RCC 7860 (cell line): ENCODE measurements around the gene OCLN.
"Not testable (repeated sequence)": the region's sequence is repeated elsewhere in the genome, so short reads cannot be mapped to it uniquely, and the experiment has no call there.

Experiments
- DNase-seq: peaks from one replicate; pipeline ENCODE4 v3.0.0-alpha.2; 2015; ENCODE audit warnings: low spot score
- FAIRE-seq: peaks from 2 replicates; lab custom pipeline; 2012; peaks lifted over from hg19 to GRCh38; lab: Jason Lieb, UNC

Gene OCLN

GRCh38 chr5:69492391-69492922 lies at the start of gene OCLN:
OCLN (plus strand) TSS chr5:69492790; CDS start chr5:69504245, 11,455 bp downstream.
- DNase-seq = no peak
- FAIRE-seq = no peak

- DNase-seq = no peak
- FAIRE-seq = no peak
Observed at GRCh38 chr5:69444127-69444754, 48.3 kb upstream of the OCLN start.

- no peak for DNase-seq
- FAIRE-seq = no peak
Observed at GRCh38 chr5:69449511-69449910, 43.1 kb upstream of the OCLN start.

DNA sequence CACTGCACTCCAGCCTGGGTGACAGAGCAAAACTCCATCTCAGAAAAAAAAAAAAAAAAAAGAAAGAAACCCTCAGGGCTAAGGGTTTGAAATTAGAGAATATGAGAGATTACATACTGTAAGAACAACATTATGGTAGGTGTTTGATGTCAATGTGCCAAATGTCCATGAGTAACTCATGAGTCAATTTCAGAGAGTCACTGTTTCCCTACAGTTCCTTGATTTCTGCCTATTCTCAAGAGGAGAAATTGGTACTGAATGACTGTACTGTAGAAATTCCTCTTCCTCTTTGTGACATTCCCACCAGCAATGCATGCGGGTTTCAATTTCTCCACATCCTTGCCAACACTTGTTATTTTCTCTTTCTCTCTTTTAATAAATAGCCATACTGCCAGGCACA lies 42.5 kb upstream of the OCLN start:
- FAIRE-seq = peak; percentile 62
- DNase-seq = peak; percentile 61

DNA sequence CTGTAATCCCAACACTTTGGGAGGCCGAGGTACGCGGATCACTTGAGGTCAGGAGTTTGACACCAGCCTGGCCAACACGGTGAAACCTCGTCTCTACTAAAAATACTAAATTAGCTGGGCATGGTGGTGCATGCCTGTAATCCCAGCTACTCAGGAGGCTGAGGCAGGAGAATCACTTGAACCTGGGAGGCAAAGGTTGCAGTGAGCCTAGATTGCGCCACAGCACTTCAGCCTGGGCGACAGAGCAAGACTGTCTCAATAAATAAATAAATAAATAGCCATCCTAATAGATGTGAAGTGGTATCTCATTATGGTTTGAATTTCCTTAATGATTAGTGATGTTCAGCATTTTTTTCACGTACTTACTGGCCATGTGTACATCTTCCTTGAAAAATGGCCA lies 42.1 kb upstream of the OCLN start:
- not testable (repeated sequence) for DNase-seq, FAIRE-seq

DNA sequence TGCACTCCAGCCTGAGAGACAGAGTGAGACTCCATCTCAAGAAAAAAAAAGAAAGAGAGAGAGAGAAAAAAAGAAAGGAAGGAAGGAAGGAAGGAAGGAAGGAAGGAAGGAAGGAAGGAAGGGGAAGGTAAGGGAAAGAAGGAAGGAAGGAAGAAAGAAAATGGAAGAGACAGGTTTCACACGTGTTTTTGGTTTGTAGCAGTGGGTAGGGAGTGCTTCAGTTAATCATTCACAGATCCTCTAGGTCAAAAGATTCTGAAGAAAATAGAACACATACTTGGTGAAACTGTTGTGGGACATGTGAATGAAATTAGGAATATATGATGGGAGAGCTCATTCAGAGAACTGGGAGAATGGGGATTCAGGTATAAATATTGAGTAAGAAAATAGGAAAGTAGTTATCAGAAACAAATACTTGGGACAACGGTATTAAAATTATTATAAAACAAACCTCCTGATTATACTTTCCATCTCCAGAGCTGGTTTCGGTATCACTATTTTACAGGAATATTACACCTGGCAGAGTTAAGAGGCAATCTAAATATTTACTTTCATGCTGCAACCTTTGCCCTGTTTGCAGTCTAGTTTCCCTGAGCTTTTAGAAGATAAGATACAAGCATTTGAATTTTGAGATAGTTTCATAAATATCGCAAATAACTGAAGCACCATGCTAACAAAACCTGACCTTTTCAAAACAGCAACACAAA lies 40.5 kb upstream of the OCLN start:
- FAIRE-seq (no peak), DNase-seq (no peak)

DNA sequence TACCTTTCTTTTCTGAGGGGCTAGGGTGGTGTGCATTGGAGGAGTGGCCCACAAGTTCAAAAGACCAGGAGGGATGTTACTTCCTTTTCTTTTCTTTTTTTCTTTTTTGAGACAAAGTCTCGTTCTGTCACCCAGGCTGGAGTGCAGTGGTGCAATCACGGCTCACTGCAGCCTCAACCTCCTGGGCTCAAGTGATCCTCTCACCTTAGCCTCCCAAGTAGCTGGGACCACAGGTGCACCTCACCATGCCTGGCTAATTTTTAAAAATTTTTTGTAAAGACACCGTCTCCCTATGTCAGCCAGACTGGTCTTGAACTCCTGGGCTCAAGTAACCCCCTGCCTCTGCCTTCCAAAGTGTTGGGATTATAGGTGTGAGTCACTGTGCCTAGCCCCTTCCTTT lies 39.1 kb upstream of the OCLN start:
- FAIRE-seq, DNase-seq: not testable (repeated sequence)

DNA sequence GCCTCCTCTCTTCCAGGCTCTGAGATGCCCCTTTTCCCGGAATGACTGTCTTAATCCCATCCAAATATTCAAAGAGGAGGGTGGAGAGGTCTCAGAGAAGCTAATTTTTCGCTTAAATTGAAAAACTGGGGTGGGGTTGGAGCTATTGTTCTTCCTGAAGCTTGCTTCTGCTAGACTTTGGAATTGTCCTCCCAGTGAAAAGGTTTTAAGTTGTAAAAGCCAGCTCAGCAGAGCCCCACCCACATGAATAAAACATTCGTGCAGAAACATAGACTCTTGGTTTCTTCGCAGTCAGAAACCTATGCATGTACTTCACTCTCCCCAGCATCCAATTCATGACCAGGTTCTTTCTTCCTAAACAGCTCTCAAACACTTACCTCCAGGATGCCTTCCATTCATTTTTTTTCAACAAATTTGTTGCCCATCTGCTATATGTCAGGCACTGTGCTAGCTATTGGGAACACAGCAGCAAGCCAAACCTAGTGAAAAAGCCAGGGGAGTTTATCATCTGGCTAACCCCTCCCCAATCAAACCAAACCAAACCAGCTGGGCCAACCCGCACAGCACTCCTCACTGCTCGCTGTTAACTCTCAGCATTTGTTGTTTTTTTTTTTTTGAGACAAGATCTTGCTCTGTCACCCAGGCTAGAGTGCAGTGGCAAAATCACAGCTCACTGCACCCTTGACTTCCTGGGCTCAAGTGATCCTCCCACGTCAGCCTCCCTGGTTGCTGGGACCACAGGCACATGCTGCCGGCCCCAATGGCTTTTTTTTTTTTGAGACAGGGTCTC lies 37.9 kb upstream of the OCLN start:
- no peak for FAIRE-seq
- no peak for DNase-seq

- FAIRE-seq, DNase-seq: not testable (repeated sequence)
Observed at GRCh38 chr5:69455428-69455988, 37.1 kb upstream of the OCLN start.

GRCh38 chr5:69462170-69462569 lies 30.4 kb upstream of the OCLN start:
- FAIRE-seq (no peak), DNase-seq (no peak)

DNA sequence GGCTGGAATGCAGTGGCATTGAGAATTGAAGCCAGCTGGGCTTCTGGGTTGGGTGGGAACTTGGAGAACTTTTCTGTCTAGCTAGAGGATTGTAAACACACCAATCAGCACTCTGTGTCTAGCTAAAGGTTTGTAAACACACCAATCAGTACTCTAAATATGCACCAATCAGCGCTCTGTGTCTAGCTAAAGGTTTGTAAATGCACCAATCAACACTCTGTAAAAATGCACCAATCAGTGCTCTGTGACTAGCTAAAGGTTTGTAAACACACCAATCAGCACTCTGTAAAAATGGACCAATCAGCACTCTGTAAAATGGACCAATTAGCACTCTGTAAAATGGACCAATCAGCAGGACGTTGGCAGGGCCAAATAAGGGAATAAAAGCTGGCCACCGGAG lies 26.2 kb upstream of the OCLN start:
- FAIRE-seq, DNase-seq: not testable (repeated sequence)

DNA sequence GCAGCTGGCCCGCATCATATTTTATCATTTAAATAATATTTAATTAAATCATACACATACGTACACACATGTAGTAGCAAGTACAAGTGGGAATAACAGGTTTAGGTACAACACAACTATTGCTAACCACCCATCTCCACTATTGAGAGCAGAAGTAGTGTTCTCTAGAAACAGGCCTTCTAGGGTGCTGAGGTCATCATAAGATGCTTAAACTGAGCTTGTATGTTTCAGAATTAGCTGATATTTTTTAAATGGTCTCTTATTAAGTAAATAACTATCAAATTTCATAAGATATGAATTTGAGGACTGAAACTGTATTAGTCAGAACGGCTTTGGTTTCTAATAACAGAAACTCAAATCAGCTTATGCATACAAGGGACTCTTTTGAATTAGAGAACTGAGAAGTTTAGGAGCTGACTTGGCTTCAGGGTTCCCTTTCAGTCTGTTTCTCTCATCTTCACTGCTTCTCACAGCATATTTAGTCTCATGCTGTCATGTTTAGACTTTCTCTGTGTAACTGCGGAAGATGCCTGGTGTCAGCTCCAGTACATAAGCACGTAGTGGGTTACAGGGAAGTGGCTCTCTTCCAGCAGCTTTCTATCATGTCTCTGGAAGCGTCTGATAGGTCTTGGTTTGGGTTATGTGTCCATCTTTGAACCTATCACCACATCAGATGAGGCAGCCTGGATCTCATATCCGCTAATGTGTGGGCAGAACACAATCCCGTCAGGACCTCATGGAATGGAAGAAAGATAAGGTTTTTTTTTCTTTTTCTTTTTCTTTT lies 25.0 kb upstream of the OCLN start:
- FAIRE-seq = no peak
- DNase-seq = no peak

DNA sequence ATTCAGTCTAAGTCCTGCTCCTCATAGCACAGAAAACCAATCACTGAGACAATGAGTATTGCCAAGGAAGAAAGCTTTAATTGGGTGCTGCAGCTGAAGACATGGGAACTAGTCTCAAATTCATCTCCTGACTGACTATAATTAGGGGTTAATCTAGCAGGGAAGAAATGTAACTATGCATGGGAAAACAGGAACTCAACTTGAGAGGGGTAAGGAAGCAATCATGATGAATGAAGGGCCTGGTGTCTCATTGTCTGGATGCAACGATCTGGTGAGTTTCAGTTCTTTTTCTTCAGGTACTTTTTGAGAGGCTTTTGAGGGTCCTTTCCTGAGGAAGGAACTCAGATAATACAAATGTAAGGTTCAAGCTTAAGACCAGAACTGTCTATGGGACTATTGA lies 24.0 kb upstream of the OCLN start:
- no peak for DNase-seq
- FAIRE-seq = no peak

DNA sequence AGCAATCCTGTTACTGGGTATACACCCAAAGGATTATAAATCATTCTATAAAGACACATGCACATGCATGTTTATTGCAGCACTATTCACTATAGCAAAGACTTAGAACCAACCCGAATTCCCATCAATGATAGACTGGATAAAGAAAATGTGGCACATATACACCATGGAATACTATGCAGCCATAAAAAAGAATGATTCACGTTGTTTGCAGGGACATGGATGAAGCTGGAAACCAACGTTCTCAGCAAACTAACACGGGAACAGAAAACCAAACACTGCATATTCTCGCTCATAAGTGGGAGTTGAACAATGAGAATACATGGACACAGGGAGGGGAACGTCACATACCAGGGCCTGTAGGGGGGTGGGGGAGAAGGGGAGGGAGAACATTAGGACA lies 21.1 kb upstream of the OCLN start:
- DNase-seq, FAIRE-seq: not testable (repeated sequence)

DNA sequence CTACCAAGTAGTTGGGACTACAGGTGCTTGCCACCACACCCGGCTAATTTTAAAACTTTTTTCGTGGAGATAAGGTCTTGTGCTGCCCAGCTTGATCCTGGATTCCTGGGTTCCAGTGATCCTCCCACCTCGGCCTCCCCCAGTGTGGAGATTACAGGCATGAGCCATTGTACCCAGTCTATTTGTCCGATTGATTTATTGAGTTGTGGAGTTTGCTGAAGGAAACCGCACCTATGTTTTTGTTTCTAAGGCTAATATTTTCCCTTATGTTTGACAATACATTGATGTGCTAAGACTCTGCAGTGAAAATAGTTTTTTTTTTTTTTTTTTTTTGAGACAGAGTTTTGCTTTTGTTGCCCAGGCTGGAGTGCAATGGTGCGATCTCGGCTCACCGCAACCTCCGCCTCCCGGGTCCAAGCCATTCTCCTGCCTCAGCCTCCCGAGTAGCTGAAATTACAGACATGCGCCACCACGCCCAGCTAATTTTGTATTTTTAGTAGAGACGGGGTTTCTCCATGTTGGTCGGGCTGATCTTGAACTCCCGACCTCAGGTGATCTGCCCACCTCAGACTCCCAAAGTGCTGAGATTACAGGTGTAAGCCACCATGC lies 20.0 kb upstream of the OCLN start:
- FAIRE-seq, DNase-seq: not testable (repeated sequence)

GRCh38 chr5:69477170-69477569 lies 15.4 kb upstream of the OCLN start:
- DNase-seq = no peak
- FAIRE-seq = no peak

GRCh38 chr5:69478296-69478695 lies 14.3 kb upstream of the OCLN start:
- not testable (repeated sequence) for FAIRE-seq, DNase-seq

- FAIRE-seq (no peak), DNase-seq (no peak)
Observed at GRCh38 chr5:69484891-69485290, 7.7 kb upstream of the OCLN start.

GRCh38 chr5:69485471-69485870 lies 7.1 kb upstream of the OCLN start:
- no peak for FAIRE-seq
- no peak for DNase-seq

DNA sequence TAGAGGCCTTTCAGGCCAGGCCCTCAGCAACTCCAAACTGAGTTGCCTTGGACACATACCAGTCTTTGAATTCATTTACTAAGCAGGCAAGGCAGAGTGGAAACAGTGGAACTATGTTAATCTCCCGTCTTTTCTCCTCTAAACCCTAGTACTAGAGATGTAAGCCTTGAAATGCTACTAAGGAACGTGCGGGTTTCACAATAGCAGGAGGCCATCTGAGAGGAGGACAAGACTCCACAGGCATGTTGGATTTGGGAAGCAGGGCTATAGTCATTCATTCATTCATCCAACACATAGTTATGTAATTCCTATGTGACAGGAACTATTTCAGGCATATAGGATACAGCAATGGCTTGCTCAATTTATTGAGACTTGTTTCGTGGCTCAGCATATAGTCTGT lies 3.3 kb upstream of the OCLN start:
- FAIRE-seq = no peak

More for the DNA sequence above, 3.3 kb upstream of the OCLN start:
- no peak for DNase-seq
